Karpas-422 (cell line): Measurements from ENCODE around the gene LEPROT. TPM values are rescaled to one million over a fixed set of nuclear protein-coding genes. Genes with fewer than 3 reads are reported as not detected.
"Not testable (repeated sequence)": the region's sequence is repeated elsewhere in the genome, so short reads cannot be mapped to it uniquely, and the experiment has no call there.

Experiments used
- DNase-seq: peaks from one replicate; pipeline ENCODE4 v3.0.0-alpha.2; 2015
- H2AFZ ChIP-seq: fragments of 200-600 bp; sonication (generic); 2 replicates; pipeline ENCODE4 v1.6.1; 2014; ENCODE audit warnings: antibody characterized with exemption, low read length, mixed read lengths
- H3K27ac ChIP-seq: fragments of 200-600 bp; sonication (generic); 2 replicates; pipeline ENCODE4 v1.5.1; 2014; ENCODE audit warnings: mild to moderate bottlenecking, low read length, moderate library complexity
- H3K27me3 ChIP-seq: fragments of 200-600 bp; sonication (generic); 2 replicates; pipeline ENCODE4 v1.6.1; 2014; ENCODE audit warnings: low read length, mixed read lengths
- H3K36me3 ChIP-seq: fragments of 200-600 bp; sonication (generic); 2 replicates; pipeline ENCODE4 v1.6.1; 2014; ENCODE audit warnings: low read length, mixed read lengths; ENCODE audit not compliant: insufficient read depth
- H3K4me1 ChIP-seq: fragments of 200-600 bp; sonication (generic); 2 replicates; pipeline ENCODE4 v1.6.1; 2014; ENCODE audit warnings: mild to moderate bottlenecking, low read length, mixed read lengths
- H3K4me2 ChIP-seq: fragments of 200-600 bp; sonication (generic); 2 replicates; pipeline ENCODE4 v1.6.1; 2014; ENCODE audit warnings: low read length, low read depth, mild to moderate bottlenecking; ENCODE audit not compliant: poor library complexity, severe bottlenecking
- H3K4me3 ChIP-seq: fragments of 200-600 bp; sonication (generic); 2 replicates; pipeline ENCODE4 v1.5.1; 2014; ENCODE audit warnings: mild to moderate bottlenecking, antibody characterized with exemption, low read length, mixed read lengths
- H3K79me2 ChIP-seq: fragments of 200-600 bp; sonication (generic); 2 replicates; pipeline ENCODE4 v1.6.1; 2014; ENCODE audit warnings: mild to moderate bottlenecking, low read length, mixed read lengths
- H3K9ac ChIP-seq: fragments of 200-600 bp; sonication (generic); 2 replicates; pipeline ENCODE4 v1.6.0; 2014; ENCODE audit warnings: low read length
- H3K9me2 ChIP-seq: fragments of 200-600 bp; sonication (generic), shearing (Covaris generic); replicated peaks from 2 replicates; pipeline ENCODE4 v1.6.0; 2014; ENCODE audit warnings: mild to moderate bottlenecking, low read length, moderate library complexity; ENCODE audit not compliant: insufficient read depth
- H3K9me3 ChIP-seq: fragments of 300-700, 200-600 bp; sonication (generic); 2 replicates; pipeline ENCODE4 v1.6.1; 2014; ENCODE audit warnings: low read length, mixed read lengths
- H4K20me1 ChIP-seq: fragments of 200-600 bp; sonication (generic); 2 replicates; pipeline ENCODE4 v1.6.1; 2014; ENCODE audit warnings: mild to moderate bottlenecking, antibody characterized with exemption, low read length, low read depth; ENCODE audit not compliant: insufficient read depth
- total RNA-seq: library from RNA; depleted of rRNA; stranded (reverse); fragments of >200 nt; shearing (Covaris generic); gene quantifications from 2 replicates; pipeline ENCODE4 v1.2.3, GENCODE V29; 2014; ENCODE audit warnings: low replicate concordance

Gene LEPROT
- total RNA-seq, 1 experiment from 2014 or later: 31.3 TPM

GRCh38 chr1:65445837-65446236 lies 25.4 kb downstream of the LEPROT start:
- no peak for DNase-seq
- H3K4me1 ChIP-seq: peaks cover 3% of the 10 kb centered on the region
- H3K9me3 ChIP-seq: no peaks in the 10 kb centered on the region
- no peak overlapping the region for H3K27ac ChIP-seq
- no peak overlapping the region for H3K9ac ChIP-seq
- H3K79me2 ChIP-seq: no peaks in the 10 kb centered on the region
- H3K4me2 ChIP-seq: no peak overlapping the region
- H4K20me1 ChIP-seq: no peaks in the 10 kb centered on the region
- H3K36me3 ChIP-seq: no peaks in the 10 kb centered on the region
- no peak overlapping the region for H2AFZ ChIP-seq
- no peak overlapping the region for H3K4me3 ChIP-seq
- H3K27me3 ChIP-seq: no peaks in the 10 kb centered on the region
- no peaks in the 10 kb centered on the region for H3K9me2 ChIP-seq

GRCh38 chr1:65449214-65449823 lies 28.9 kb downstream of the LEPROT start:
- no peaks in the 10 kb centered on the region for H3K4me1 ChIP-seq
- no peaks in the 10 kb centered on the region for H3K27me3 ChIP-seq
- no peaks in the 10 kb centered on the region for H3K9me2 ChIP-seq
- H3K4me2 ChIP-seq: no peak overlapping the region
- no peaks in the 10 kb centered on the region for H3K36me3 ChIP-seq
- no peak overlapping the region for H3K4me3 ChIP-seq
- no peak for DNase-seq
- H3K9me3 ChIP-seq: no peaks in the 10 kb centered on the region
- H2AFZ ChIP-seq: no peak overlapping the region
- no peak overlapping the region for H3K27ac ChIP-seq
- H3K79me2 ChIP-seq: no peaks in the 10 kb centered on the region
- no peak overlapping the region for H3K9ac ChIP-seq
- no peaks in the 10 kb centered on the region for H4K20me1 ChIP-seq

- H2AFZ ChIP-seq, H3K9me3 ChIP-seq, H3K4me1 ChIP-seq, H3K27ac ChIP-seq, H3K9me2 ChIP-seq, H3K9ac ChIP-seq, DNase-seq, H3K27me3 ChIP-seq, H3K79me2 ChIP-seq, H3K4me2 ChIP-seq, H4K20me1 ChIP-seq, H3K36me3 ChIP-seq, H3K4me3 ChIP-seq: not testable (repeated sequence)
Observed at GRCh38 chr1:65455678-65456077, 35.2 kb downstream of the LEPROT start.

- no peaks in the 10 kb centered on the region for H3K79me2 ChIP-seq
- no peaks in the 10 kb centered on the region for H3K9me3 ChIP-seq
- H3K4me2 ChIP-seq: no peak overlapping the region
- H3K36me3 ChIP-seq: no peaks in the 10 kb centered on the region
- 0 out of 2 replicates have a peak, but pooled peaks cover 4% of the 10 kb centered on the region for H3K4me1 ChIP-seq
- no peak for DNase-seq
- H2AFZ ChIP-seq: no peak overlapping the region
- no peak overlapping the region for H3K4me3 ChIP-seq
- no peaks in the 10 kb centered on the region for H3K9me2 ChIP-seq
- no peak overlapping the region for H3K9ac ChIP-seq
- H4K20me1 ChIP-seq: no peaks in the 10 kb centered on the region; the same call in 1 of the 2 replicates
- no peaks in the 10 kb centered on the region for H3K27me3 ChIP-seq
- no peak overlapping the region for H3K27ac ChIP-seq
Observed at GRCh38 chr1:65456481-65456880, 36.0 kb downstream of the LEPROT start.

- Histone ChIP-seq H4K20me1 (no peaks in the 10 kb centered on the region; the same call in 1 of the 2 replicates), H3K9me2 (no peaks in the 10 kb centered on the region), H3K4me2 (no peak overlapping the region), H3K4me3 (no peak overlapping the region), H3K79me2 (no peaks in the 10 kb centered on the region), H3K9ac (no peak overlapping the region), H3K9me3 (no peaks in the 10 kb centered on the region), H3K27me3 (no peaks in the 10 kb centered on the region), H2AFZ (no peak overlapping the region), H3K36me3 (no peaks in the 10 kb centered on the region), H3K27ac (no peak overlapping the region), H3K4me1 (0 out of 2 replicates have a peak, but pooled peaks cover 4% of the 10 kb centered on the region)
- no peak for DNase-seq
Observed at GRCh38 chr1:65457868-65458267, 37.4 kb downstream of the LEPROT start.

- Histone ChIP-seq H4K20me1 (no peaks in the 10 kb centered on the region; the same call in 1 of the 2 replicates), H2AFZ (no peak overlapping the region)
Observed at GRCh38 chr1:65458730-65459396, 38.4 kb downstream of the LEPROT start.

GRCh38 chr1:65459397-65459768 lies 38.9 kb downstream of the LEPROT start:
- no peaks in the 10 kb centered on the region for H3K9me3 ChIP-seq
- peak; percentile 71 for DNase-seq
- no peaks in the 10 kb centered on the region for H3K9me2 ChIP-seq
- H3K36me3 ChIP-seq: no peaks in the 10 kb centered on the region
- H3K4me2 ChIP-seq: no peak overlapping the region
- H3K4me1 ChIP-seq: 0 out of 2 replicates have a peak, but pooled peaks cover 4% of the 10 kb centered on the region
- H2AFZ ChIP-seq: no peak overlapping the region
- no peak overlapping the region for H3K27ac ChIP-seq
- H4K20me1 ChIP-seq: no peaks in the 10 kb centered on the region; the same call in 1 of the 2 replicates
- no peak overlapping the region for H3K4me3 ChIP-seq
- H3K79me2 ChIP-seq: no peaks in the 10 kb centered on the region
- H3K27me3 ChIP-seq: no peaks in the 10 kb centered on the region
- no peak overlapping the region for H3K9ac ChIP-seq

More at GRCh38 chr1:65458730-65459396, 38.4 kb downstream of the LEPROT start:
- H3K79me2 ChIP-seq: no peaks in the 10 kb centered on the region
- H3K4me3 ChIP-seq: no peak overlapping the region
- no peaks in the 10 kb centered on the region for H3K9me2 ChIP-seq
- 0 out of 2 replicates have a peak, but pooled peaks cover 4% of the 10 kb centered on the region for H3K4me1 ChIP-seq
- no peaks in the 10 kb centered on the region for H3K36me3 ChIP-seq
- no peak overlapping the region for H3K9ac ChIP-seq
- no peak overlapping the region for H3K4me2 ChIP-seq
- no peaks in the 10 kb centered on the region for H3K27me3 ChIP-seq
- no peak for DNase-seq
- no peak overlapping the region for H3K27ac ChIP-seq
- no peaks in the 10 kb centered on the region for H3K9me3 ChIP-seq

GRCh38 chr1:65465837-65466236 lies 45.4 kb downstream of the LEPROT start:
- H3K4me2 ChIP-seq, H3K9me3 ChIP-seq, H4K20me1 ChIP-seq, H3K9ac ChIP-seq, H3K79me2 ChIP-seq, H3K27me3 ChIP-seq, DNase-seq, H3K9me2 ChIP-seq, H3K4me3 ChIP-seq, H3K36me3 ChIP-seq, H2AFZ ChIP-seq, H3K27ac ChIP-seq, H3K4me1 ChIP-seq: not testable (repeated sequence)
